ENCODE measurements around the gene IL1RN. TPM values are rescaled to one million over a fixed set of nuclear protein-coding genes. Genes with fewer than 3 reads are reported as not detected.
A peak's percentile ranks its signal among the peaks of the same experiment; 100 is the strongest.

The IL1RN gene
- total and polyA plus RNA-seq, 2 of the 4 experiments (the other 2 are of a cell fraction) = not detected

DNA sequence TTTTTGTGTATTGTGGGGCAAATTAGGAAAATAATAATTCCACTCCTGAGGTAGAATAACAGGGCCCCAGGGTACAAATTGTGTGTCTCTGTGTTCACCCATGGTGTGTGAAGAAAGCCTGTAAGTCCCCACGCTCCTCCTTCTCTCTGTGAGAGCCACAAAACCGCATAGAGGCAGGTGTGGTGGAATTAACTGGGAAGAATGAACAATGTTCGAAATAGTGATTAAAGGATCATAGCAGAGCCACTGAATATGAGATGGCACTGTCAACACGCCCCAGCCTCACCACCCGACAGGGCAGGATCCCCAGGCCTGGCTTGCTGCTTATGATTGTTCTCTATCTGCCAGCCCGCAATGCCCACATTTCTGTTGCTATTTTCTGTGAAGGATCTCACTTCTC lies 14.1 kb downstream of the IL1RN start:
- Histone ChIP-seq H4K8ac (ENCODE audit: low read depth in 2 of 2, low read length in 2 of 2) (no peak overlapping the region), H3K56ac (ENCODE audit: extremely low read depth, insufficient read depth, low read length) (no peak overlapping the region), H3K9me1 (ENCODE audit: insufficient read depth, low read length) (no peaks in the 10 kb centered on the region), H3K4me1 (ENCODE audit: control insufficient read depth, insufficient read depth, low read length) (no peaks in the 10 kb centered on the region), H3K9ac (ENCODE audit: low read depth, low read length) (no peak overlapping the region), H2AFZ (replicated peaks; ENCODE audit: low read length, poor library complexity) (no peak overlapping the region), H2BK20ac (ENCODE audit: low read depth, low read length) (no peak overlapping the region), H2AK5ac (ENCODE audit: low read depth, low read length) (no peak overlapping the region), H3K4me3 (ENCODE audit: insufficient read depth, low read depth, low read length) (no peak overlapping the region), H3K79me1 (ENCODE audit: low read depth in 1 of 2, low read length in 2 of 2) (no peaks in the 10 kb centered on the region), H3K27ac (ENCODE audit: insufficient read depth, low read length) (no peak overlapping the region), H2BK5ac (ENCODE audit: low read depth, low read length, poor library complexity, severe bottlenecking) (no peak overlapping the region), H2AK9ac (replicated peaks; ENCODE audit: low read depth, low read length, poor library complexity) (peak overlapping the region; percentile 28), H3K4me2 (ENCODE audit: low read depth, low read length) (no peak overlapping the region), H3K27me3 (ENCODE audit: control insufficient read depth, insufficient read depth, low read length) (peaks cover 6% of the 10 kb centered on the region), H2BK120ac (ENCODE audit: low read depth, low read length) (no peak overlapping the region), H3K14ac (replicated peaks; ENCODE audit: low read depth, low read length) (no peak overlapping the region), H3K36me3 (ENCODE audit: control insufficient read depth, insufficient read depth, low read length) (no peaks in the 10 kb centered on the region), H3K9me3 (ENCODE audit: control insufficient read depth, insufficient read depth, low read length) (no peaks in the 10 kb centered on the region), H2BK15ac (ENCODE audit: low read depth, low read length) (no peak overlapping the region), H3K18ac (ENCODE audit: low read depth, low read length) (no peak overlapping the region), H3K4ac (ENCODE audit: low read depth, low read length) (no peak overlapping the region), H3K23ac (ENCODE audit: low read depth, low read length) (no peak overlapping the region), H4K20me1 (ENCODE audit: insufficient read depth, low read length) (no peaks in the 10 kb centered on the region), H4K91ac (ENCODE audit: insufficient read depth, low read depth, low read length) (no peak overlapping the region), H4K5ac (ENCODE audit: low read depth, low read length) (no peak overlapping the region)
- ChIA-PET CTCF (interaction anchor here (1.6 to 1.8 kb wide), 2 partner anchors 15 to 249 kb away, joined by 4 to 6 read pairs; no protein-coding TSS in a partner anchor), POLR2A (ENCODE audit: unreplicated experiment) (no interaction called here)
- no CpG with 5 or more reads among the region's 6 CpGs for WGBS, 2 experiments (ENCODE audit: extremely low coverage in 2 of 2, insufficient read length in 1 of 2)
- intact Hi-C loops (cut with micrococcal nuclease) = no loop called here
- TF ChIP-seq RFX5 (IDR thresholded peaks at IDR 0.05; ENCODE audit: low read depth, low read length) (no peak), RCOR1 (IDR thresholded peaks at IDR 0.05; ENCODE audit: insufficient replicate concordance, low read length) (no peak), FOS (IDR thresholded peaks at IDR 0.05; ENCODE audit: low read depth, low read length) (no peak), POLR2A (IDR thresholded peaks at IDR 0.05; ENCODE audit: low read depth, low read length) (no peak), CEBPB (IDR thresholded peaks at IDR 0.05; ENCODE audit: low read depth, low read length) (no peak), RAD21 (IDR thresholded peaks at IDR 0.05; ENCODE audit: low read length) (no peak), SMC3 (IDR thresholded peaks at IDR 0.05; ENCODE audit: low read depth, low read length) (no peak), MXI1 (IDR thresholded peaks at IDR 0.05; ENCODE audit: borderline replicate concordance, low read depth, low read length) (no peak), NFE2L2 (IDR thresholded peaks at IDR 0.05; ENCODE audit: low read depth, low read length) (no peak), BHLHE40 (IDR thresholded peaks at IDR 0.05; ENCODE audit: low read depth, low read length) (no peak)
- TF ChIP-seq, protein P1, sequence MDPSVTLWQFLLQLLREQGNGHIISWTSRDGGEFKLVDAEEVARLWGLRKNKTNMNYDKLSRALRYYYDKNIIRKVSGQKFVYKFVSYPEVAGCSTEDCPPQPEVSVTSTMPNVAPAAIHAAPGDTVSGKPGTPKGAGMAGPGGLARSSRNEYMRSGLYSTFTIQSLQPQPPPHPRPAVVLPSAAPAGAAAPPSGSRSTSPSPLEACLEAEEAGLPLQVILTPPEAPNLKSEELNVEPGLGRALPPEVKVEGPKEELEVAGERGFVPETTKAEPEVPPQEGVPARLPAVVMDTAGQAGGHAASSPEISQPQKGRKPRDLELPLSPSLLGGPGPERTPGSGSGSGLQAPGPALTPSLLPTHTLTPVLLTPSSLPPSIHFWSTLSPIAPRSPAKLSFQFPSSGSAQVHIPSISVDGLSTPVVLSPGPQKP (IDR thresholded peaks at IDR 0.05; ENCODE audit: borderline replicate concordance, low read depth, low read length) = no peak
- TF ChIP-seq, protein P2, sequence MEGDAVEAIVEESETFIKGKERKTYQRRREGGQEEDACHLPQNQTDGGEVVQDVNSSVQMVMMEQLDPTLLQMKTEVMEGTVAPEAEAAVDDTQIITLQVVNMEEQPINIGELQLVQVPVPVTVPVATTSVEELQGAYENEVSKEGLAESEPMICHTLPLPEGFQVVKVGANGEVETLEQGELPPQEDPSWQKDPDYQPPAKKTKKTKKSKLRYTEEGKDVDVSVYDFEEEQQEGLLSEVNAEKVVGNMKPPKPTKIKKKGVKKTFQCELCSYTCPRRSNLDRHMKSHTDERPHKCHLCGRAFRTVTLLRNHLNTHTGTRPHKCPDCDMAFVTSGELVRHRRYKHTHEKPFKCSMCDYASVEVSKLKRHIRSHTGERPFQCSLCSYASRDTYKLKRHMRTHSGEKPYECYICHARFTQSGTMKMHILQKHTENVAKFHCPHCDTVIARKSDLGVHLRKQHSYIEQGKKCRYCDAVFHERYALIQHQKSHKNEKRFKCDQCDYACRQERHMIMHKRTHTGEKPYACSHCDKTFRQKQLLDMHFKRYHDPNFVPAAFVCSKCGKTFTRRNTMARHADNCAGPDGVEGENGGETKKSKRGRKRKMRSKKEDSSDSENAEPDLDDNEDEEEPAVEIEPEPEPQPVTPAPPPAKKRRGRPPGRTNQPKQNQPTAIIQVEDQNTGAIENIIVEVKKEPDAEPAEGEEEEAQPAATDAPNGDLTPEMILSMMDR (conservative IDR thresholded peaks at IDR 0.05; ENCODE audit: low read depth, low read length) = no peak
- TF ChIP-seq, protein P3, sequence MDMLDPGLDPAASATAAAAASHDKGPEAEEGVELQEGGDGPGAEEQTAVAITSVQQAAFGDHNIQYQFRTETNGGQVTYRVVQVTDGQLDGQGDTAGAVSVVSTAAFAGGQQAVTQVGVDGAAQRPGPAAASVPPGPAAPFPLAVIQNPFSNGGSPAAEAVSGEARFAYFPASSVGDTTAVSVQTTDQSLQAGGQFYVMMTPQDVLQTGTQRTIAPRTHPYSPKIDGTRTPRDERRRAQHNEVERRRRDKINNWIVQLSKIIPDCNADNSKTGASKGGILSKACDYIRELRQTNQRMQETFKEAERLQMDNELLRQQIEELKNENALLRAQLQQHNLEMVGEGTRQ (IDR thresholded peaks at IDR 0.05; ENCODE audit: low read depth, low read length) = no peak
- dilution Hi-C loops (cut with HindIII; ENCODE audit: low sequenced_read_pairs, unreplicated experiment) = no loop called here
- in situ Hi-C loops (cut with MboI; ENCODE audit: low sequenced_read_pairs) = no loop called here
- DNase-seq (no peak), ATAC-seq (ENCODE audit: low read depth) (no peak)
- no TSS peak for BruUV-seq (replicated peaks)

All from IMR-90 (cell line).